Hematopoietic multipotent progenitor cell (in vitro differentiated cells): Measurements from ENCODE around the gene CYP1A2. TPM values are rescaled to one million over a fixed set of nuclear protein-coding genes. Genes with fewer than 3 reads are reported as not detected.
"Not testable (repeated sequence)": the region's sequence is repeated elsewhere in the genome, so short reads cannot be mapped to it uniquely, and the experiment has no call there.

Experiments used
- DNase-seq, 3 donors: peaks; one replicate each; pipeline ENCODE4 v3.0.0-alpha.2; 2011 to 2015; ENCODE audit warnings: low read depth in 2 of 3, low spot score in 2 of 3
- total RNA-seq: library from RNA; depleted of rRNA; stranded (reverse); fragments of >200 nt; gene quantifications from one replicate; pipeline ENCODE4 v1.2.3, GENCODE V29; 2012

The CYP1A2 gene
- not detected for total RNA-seq

DNA sequence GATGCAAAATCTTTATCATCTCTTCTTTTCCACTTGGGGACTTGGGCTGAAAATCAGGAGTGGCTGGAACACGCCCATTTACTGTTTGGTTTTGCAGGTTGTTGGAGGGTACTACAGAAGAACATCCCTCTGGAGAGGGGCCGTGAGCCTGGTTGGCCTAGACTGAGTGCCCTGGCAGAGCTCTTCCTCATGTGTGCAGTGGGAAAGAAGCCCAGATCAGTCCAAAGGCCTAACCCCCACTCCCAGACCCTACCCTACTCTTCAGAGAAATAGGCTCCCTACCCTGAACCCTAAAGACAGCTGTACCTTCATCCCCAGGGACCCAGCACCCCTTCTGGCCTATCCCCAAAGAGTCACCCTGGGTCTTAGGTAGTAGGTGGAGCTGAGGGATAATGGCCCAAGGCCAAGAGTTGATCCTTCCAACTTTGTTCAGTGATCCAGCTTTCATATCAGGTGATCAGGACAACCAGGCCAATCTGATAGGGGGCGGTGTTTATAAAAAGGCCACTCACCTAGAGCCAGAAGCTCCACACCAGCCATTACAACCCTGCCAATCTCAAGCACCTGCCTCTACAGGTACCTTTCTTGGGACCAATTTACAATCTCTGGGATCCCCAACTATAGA lies at the start of gene CYP1A2:
Gene CYP1A2 (plus strand): TSS at position 524 of the 625 bp plus-strand sequence. CDS start 894 bp downstream, outside the sequence.
- no peak for DNase-seq

DNA sequence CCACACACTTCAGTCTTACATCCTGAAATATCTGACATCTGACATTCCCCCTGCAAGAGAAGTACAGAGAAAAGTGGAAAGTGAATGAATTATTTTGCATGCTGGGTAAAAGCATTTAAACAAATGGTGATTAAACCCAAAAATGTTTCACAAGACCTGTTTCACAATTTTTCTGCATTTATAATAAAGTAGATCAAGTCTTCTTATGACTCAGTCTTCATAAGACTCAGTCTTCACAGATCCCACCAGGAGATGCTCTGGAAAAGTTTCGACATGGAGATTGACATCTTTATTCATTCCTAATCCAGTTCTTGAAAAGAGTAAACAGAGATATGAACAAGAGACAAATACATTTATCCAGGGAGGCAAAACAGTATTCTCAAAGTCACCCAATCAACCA lies 39.6 kb upstream of the CYP1A2 start:
- no peak for DNase-seq

DNA sequence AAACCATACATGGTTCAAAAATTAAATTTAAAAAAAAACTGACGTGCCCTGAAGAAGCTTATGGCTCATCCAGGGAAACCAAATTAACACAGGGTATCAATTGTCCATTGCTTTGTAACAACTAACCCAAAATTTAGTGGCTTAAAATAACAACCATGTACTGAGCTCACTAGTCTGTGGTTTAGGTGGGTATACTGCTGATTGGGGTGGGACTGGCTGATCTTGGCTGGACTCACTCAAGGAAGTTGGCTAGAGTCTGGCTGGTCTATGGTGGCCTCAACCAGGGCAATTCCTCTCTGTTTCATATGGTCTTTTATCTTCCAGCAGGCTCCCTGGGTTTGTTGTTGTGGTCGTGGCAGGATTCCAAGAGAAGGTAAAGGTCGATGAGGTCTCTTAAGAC lies 38.8 kb upstream of the CYP1A2 start:
- DNase-seq, result no peak

- no peak for DNase-seq
These were observed 38.1 kb upstream of the CYP1A2 start for GRCh38 chr15:74710319-74711094.

DNA sequence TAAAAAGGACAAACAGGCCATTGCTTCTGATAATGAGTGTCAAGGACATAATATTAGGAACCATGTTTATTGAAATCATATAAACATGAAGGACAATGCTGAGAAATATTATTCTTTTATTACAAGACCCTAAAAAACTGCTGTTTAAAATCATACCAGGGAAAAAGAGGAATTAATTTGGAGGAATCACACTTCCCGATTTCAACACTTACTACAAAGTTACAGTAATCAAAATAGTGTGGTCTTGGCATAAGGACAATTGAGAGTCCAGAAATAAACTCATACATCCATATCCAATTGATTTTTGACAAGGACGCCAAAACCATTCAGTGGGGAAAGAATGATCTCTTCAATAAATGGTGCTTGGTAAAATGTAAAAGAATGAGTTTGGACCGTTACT lies 36.3 kb upstream of the CYP1A2 start:
- no peak for DNase-seq

DNA sequence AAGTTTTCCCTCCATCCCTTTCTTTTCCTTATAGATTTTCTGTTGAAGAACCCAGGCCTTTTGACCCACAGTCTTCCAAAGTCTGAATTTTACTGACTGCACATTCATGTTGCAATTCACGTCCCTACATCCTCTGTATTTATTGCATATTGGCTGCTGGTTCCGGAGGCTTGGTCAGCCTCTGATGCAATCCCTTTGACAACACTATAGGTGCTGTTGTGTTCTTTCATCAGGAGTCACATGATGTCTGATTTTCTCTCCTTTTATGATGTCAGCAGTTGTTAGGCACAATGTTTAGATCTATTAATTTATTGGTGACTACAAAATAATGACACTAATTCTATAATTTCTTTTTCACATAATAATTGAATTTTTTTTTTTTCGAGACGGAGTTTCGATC lies 32.0 kb upstream of the CYP1A2 start:
- no peak for DNase-seq

DNA sequence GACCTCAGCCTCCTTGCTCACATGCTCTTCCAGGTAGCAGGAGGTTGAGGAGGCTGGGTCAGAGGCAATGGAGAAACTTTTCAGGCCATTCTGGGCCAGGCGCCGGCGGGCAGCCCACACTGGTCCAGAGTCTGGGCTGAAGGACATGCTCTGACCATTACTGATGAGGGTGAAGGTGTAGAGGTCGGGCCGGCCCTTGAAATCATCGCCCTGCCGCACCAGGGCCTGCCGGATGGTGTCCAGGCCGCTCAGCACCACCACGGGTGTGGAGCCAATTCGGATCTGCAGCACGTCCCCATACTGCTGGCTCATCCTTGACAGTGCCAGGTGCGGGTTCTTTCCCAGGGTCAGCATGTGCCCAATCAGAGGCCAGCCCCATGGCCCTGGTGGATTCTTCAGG lies 26.1 kb upstream of the CYP1A2 start:
- DNase-seq, result no peak

DNA sequence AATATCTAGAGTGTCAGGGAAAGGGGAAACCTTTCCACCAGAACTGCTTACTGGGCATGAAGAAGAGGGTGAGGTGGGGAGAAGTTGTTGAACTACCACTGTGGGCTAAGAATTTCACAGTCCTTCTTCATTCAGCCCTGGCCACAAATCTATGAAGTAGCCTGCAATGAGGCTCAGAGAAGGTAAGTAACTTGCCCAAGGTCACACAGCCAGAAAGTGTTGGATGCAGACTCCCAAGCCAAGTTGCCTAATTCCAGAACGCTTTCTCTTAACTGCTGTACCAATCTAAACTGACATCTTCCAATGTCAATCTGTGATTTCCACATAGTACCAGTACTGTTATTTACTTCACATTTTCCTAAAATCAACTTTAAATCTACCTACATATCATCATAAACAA lies 25.5 kb upstream of the CYP1A2 start:
- DNase-seq, result no peak

DNA sequence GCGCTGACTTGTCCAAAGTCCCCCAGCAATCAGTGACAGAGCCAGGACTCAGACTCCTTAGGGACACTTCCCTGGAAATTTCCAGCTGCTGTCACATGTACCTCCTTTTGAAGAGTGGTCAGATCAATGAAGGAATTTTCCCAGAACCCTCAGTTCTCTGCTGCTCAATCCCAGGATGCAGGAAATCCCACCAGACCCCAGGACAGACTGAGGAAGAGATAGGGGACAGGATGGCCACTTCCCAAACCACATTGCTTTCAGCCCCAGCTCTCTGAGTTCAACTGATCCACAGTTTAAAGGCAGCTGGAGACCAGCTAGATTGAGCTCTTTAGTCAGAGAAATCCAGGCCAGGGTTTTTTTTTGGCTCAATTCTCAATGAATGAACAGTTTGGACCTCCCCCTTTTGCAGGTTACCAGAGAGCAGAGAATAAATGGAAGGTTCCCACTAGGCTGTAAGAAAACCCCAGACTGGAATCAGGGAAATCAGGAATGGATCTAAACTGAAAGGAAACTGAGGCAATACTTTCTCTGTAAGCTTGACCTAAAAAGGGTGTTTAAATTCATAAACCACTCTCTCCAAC lies 24.8 kb upstream of the CYP1A2 start:
- peak in 2 of 3 donors; percentile 44 to 75 for DNase-seq

GRCh38 chr15:74724570-74725224 lies 23.9 kb upstream of the CYP1A2 start:
- no peak for DNase-seq

GRCh38 chr15:74725225-74725774 lies 23.3 kb upstream of the CYP1A2 start, which contains the start of gene CYP1A1:
CYP1A1 (minus strand) TSS chr15:74725528; CDS start chr15:74723097, 2,431 bp downstream.
- no peak for DNase-seq

DNA sequence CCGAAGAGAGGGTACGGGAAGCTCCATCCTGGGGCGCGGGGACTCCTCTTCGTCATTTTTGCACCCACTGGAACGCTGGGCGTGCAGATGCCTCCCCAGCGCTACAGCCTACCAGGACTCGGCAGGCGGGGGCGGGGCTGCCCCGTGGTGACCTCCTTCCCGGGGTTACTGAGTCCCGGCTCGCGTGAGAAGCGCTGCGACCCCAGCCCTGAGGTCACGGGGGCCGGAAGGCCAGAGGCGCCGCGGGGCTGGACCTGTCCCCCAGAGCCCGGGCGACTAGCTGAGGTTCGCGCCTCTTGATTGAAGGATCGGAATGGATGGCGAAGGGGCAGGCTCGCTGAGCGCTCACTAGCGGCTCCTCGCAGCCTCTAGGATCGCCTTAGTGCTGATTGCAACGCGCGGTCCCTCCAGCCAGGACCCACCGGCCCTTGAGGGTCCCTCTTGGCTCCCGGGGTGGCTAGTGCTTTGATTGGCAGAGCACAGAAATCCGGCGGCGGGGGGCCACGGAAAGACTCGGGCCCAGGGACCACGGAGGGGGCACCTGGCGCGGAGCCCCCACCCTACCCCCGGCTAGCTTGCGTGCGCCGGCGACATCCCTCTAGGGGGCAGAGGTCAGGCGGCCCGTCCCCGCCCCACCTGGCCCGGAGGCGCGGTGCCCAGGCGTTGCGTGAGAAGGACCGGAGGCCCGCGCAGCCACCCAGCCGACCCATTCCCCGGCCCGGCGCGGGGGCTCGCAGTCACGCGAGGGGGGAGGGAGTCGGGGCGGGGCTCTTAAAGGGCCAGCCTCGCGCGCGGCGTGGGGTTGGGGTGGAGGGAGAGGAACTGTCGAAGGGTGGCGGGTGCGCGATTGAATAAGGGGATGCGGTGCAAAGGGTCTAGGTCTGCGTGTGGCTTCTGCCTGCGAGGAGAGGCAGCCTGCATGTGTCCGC lies 22.5 kb upstream of the CYP1A2 start:
- peak in 2 of 3 donors; percentile 41 to 73 for DNase-seq

- DNase-seq, result no peak
These were observed 21.9 kb upstream of the CYP1A2 start for GRCh38 chr15:74726774-74727164.

GRCh38 chr15:74727727-74728126 lies 20.9 kb upstream of the CYP1A2 start:
- DNase-seq, result no peak

- DNase-seq, result not testable (repeated sequence)
These were observed 19.9 kb upstream of the CYP1A2 start for GRCh38 chr15:74728699-74729098.

DNA sequence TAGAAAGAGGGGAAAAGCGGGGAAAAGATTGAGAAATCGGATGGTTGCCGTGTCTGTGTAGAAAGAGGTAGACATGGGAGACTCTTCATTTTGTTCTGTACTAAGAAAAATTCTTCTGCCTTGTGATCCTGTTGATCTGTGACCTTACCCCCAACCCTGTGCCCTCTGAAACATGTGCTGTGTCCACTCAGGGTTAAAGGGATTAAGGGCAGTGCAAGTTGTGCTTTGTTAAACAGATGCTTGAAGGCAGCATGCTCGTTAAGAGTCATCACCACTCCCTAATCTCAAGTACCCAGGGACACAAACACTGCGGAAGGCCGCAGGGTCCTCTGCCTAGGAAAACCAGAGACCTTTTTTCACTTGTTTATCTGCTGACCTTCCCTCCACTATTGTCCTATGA lies 19.3 kb upstream of the CYP1A2 start:
- not testable (repeated sequence) for DNase-seq

GRCh38 chr15:74730619-74731316 lies 17.9 kb upstream of the CYP1A2 start:
- no peak for DNase-seq

- DNase-seq, result no peak
These were observed 15.8 kb upstream of the CYP1A2 start for GRCh38 chr15:74732846-74733245.

- DNase-seq, result no peak
These were observed 15.4 kb upstream of the CYP1A2 start for GRCh38 chr15:74733269-74733668.
